ENCODE results near the gene EVX1. TPM values are rescaled to one million over a fixed set of nuclear protein-coding genes. Genes with fewer than 3 reads are reported as not detected.
A peak's percentile ranks its signal among the peaks of the same experiment; 100 is the strongest.

EVX1 gene
- total and polyA plus RNA-seq, 2 donors from 2014 or later = 0.62 TPM; not detected in 1

GRCh38 chr7:27208998-27209397, 33.6 kb upstream of the EVX1 start:
- peaks cover 0 to 6% (median 2%) of the 10 kb centered on the region in 3 donors for H3K4me1 ChIP-seq (ENCODE audit: control insufficient read depth in 2 of 3, insufficient read depth in 2 of 3, low read depth in 1 of 3, low read length in 3 of 3)
- TF ChIP-seq CTCF (IDR thresholded peaks at IDR 0.05; ENCODE audit: borderline replicate concordance, extremely low read depth, insufficient read depth) = no peak
- intact Hi-C loops (cut with DNase I) = loop anchor here (10.0 kb wide), 1 partner anchor 366 kb away; no protein-coding TSS in a partner anchor
- no peak overlapping the region for H3K9ac ChIP-seq (ENCODE audit: low read length in 3 of 3)
- H3K9me3 ChIP-seq (ENCODE audit: control insufficient read depth in 2 of 3, insufficient read depth in 1 of 3, low read length in 3 of 3) = peaks cover 0 to 4% (median 0%) of the 10 kb centered on the region in 3 donors
- FAIRE-seq (no peak), DNase-seq (no peak)
- peaks cover 82% of the 10 kb centered on the region for H3K27me3 ChIP-seq (ENCODE audit: control insufficient read depth, insufficient read depth, low read length)
- H3K36me3 ChIP-seq (ENCODE audit: control insufficient read depth in 2 of 3, insufficient read depth in 3 of 3, low read length in 3 of 3) = no peaks in the 10 kb centered on the region
- H3K4me3 ChIP-seq (ENCODE audit: low read length in 3 of 3) = no peak overlapping the region
- no peak overlapping the region for H3K27ac ChIP-seq (ENCODE audit: low read depth in 2 of 2, low read length in 2 of 2)

- peaks cover 80% of the 10 kb centered on the region for H3K27me3 ChIP-seq (ENCODE audit: control insufficient read depth, insufficient read depth, low read length)
- FAIRE-seq = no peak
- intact Hi-C loops (cut with DNase I) = loop anchor here (10.0 kb wide), 1 partner anchor 365 kb away; no protein-coding TSS in a partner anchor
- no peak overlapping the region for H3K27ac ChIP-seq (ENCODE audit: low read depth in 2 of 2, low read length in 2 of 2)
- H3K36me3 ChIP-seq (ENCODE audit: control insufficient read depth in 2 of 3, insufficient read depth in 3 of 3, low read length in 3 of 3) = no peaks in the 10 kb centered on the region
- peak overlapping the region in 1 of 3 donors; percentile 32 for H3K4me3 ChIP-seq (ENCODE audit: low read length in 3 of 3)
- no peak for TF ChIP-seq CTCF (IDR thresholded peaks at IDR 0.05; ENCODE audit: borderline replicate concordance, extremely low read depth, insufficient read depth)
- no peak for DNase-seq
- peaks cover 0 to 4% (median 0%) of the 10 kb centered on the region in 3 donors for H3K9me3 ChIP-seq (ENCODE audit: control insufficient read depth in 2 of 3, insufficient read depth in 1 of 3, low read length in 3 of 3)
- peaks cover 0 to 6% (median under 1%) of the 10 kb centered on the region in 3 donors for H3K4me1 ChIP-seq (ENCODE audit: control insufficient read depth in 2 of 3, insufficient read depth in 2 of 3, low read depth in 1 of 3, low read length in 3 of 3)
- H3K9ac ChIP-seq (ENCODE audit: low read length in 3 of 3) = no peak overlapping the region
Measured at GRCh38 chr7:27209933-27210440, 32.6 kb upstream of the EVX1 start.

GRCh38 chr7:27210441-27211083, 32.0 kb upstream of the EVX1 start:
- H3K27me3 ChIP-seq (ENCODE audit: control insufficient read depth, insufficient read depth, low read length) = peaks cover 79% of the 10 kb centered on the region
- FAIRE-seq = no peak
- peak in 4 of 5 donors; percentile 63 to 74 (median 66) for DNase-seq
- H3K27ac ChIP-seq (ENCODE audit: low read depth in 2 of 2, low read length in 2 of 2) = no peak overlapping the region
- no peak overlapping the region for H3K9ac ChIP-seq (ENCODE audit: low read length in 3 of 3)
- H3K4me3 ChIP-seq (ENCODE audit: low read length in 3 of 3) = peak overlapping the region in 1 of 3 donors; percentile 32
- H3K9me3 ChIP-seq (ENCODE audit: control insufficient read depth in 2 of 3, insufficient read depth in 1 of 3, low read length in 3 of 3) = peaks cover 0 to 3% (median 0%) of the 10 kb centered on the region in 3 donors
- peak; percentile 55 for TF ChIP-seq CTCF (IDR thresholded peaks at IDR 0.05; ENCODE audit: borderline replicate concordance, extremely low read depth, insufficient read depth)
- H3K4me1 ChIP-seq (ENCODE audit: control insufficient read depth in 2 of 3, insufficient read depth in 2 of 3, low read depth in 1 of 3, low read length in 3 of 3) = peaks cover 0 to 6% (median 0%) of the 10 kb centered on the region in 3 donors
- intact Hi-C loops (cut with DNase I) = no loop called here
- H3K36me3 ChIP-seq (ENCODE audit: control insufficient read depth in 2 of 3, insufficient read depth in 3 of 3, low read length in 3 of 3) = no peaks in the 10 kb centered on the region
